Central memory CD4-positive, alpha-beta T cell (primary cell): ENCODE results near the gene DOK7.

Experiments
- DNase-seq: peaks from one replicate; pipeline ENCODE4 v3.0.0; 2022

Gene DOK7

DNA sequence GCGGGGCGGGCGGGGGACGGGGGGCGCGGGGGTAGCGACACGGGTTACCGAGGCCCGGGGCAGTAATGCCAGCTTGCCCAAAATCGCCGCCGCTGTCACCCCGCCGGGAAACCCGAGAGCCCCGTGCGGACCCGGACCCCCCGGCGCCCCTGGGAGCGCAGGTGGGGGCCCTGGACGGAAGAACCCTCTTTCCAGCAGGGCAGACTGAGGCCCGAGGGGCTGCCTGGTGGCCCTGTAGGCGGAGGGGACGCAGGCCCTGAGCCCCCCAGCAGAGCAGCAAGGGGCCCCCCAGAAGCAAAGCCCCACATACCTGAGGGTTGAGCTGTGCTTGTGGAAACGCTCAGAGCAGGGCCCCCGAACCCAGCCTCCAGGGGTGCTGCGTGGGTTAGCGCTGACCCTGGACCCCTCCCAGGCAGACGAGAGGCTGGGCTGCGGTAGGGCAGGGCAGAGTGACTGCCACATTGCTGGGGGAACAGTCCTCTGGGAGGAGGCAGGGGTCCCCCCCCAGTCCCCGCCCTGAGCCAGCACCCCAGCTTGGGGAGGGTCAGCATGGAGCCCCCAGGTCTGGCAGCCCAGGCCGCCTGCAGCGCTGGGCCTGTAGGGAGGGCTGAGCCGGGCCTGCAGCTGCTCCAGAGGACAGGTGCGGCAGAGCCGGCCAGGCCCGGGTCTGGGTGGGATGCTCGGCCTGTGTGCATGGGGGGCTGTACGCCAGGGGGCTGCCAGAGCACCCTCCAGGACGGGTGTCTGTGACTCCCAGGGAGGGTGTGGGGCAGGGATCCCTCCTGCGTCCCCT is 646 bp downstream of the DOK7 start:
- DNase-seq = no peak

DNA sequence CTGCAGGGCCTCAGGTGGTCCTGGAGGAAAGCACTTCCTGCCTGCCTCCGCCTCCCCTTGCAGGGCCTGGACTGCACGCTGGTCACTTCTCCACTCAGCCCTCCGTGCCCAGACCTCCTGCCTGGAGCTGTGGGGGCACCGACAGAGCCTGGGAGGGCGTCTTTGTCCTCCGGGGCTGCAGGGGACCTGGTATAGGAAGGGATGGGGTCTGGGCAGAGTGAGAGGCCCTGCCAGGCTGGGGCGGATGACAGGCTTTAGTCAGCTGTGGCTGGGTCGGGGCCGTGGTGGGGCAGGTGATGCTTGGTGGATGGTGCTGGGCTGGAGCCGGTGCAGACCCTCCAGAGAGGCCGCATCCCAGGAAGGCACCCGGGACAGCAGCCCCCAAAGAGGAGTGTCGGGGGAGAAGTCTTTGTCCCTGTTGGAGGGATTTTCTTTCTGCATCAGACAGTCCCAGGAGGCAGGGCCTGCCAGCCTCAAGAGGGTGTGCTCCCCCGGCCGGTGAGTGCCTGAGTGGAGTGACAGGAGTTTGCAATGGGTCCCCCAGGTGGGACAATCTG is 1.3 kb downstream of the DOK7 start:
- DNase-seq = no peak

DNA sequence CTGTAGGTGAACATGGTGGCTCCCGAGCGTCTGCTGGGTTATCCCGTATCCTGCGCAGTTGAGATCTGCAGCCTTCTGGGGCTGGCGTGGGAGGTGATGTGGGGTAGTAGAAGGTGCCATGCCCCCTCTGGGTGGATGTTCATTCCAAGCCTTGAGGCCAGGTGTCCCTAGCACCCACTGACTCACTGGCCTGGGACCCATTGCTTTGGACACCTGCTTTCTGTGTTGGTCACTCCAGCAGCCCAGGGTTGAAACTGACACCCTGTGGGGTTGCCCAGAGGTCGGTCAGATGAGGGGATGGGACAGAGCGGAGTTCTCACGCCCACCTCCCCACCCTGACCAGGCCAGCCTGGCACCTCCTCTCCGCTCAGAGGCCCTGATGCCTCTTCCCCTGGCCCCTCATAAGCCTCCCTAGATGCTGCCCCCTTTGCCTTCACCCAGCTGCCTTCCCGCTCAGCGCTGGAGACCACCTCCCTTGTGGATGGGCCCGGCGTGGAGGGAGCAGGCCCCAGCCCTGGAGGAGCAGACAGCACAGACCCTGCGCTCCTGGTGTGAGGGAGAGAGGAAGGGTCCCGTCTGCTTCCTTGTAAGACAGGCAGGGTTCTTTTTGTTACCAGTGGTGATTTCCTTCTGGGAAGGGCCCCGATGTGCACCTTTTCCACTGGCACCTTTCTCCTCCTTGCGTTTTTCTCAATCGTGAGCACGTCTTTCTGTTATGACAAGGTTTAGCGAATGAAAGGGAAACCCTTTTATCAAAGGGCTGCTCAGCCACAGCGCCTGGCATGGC is 2.0 kb downstream of the DOK7 start:
- no peak for DNase-seq

- DNase-seq = no peak
Observed at GRCh38 chr4:3465698-3466671, 2.9 kb downstream of the DOK7 start.

- no peak for DNase-seq
Observed at GRCh38 chr4:3466691-3467600, 3.8 kb downstream of the DOK7 start.

GRCh38 chr4:3467601-3468031 is 4.5 kb downstream of the DOK7 start:
- no peak for DNase-seq

DNA sequence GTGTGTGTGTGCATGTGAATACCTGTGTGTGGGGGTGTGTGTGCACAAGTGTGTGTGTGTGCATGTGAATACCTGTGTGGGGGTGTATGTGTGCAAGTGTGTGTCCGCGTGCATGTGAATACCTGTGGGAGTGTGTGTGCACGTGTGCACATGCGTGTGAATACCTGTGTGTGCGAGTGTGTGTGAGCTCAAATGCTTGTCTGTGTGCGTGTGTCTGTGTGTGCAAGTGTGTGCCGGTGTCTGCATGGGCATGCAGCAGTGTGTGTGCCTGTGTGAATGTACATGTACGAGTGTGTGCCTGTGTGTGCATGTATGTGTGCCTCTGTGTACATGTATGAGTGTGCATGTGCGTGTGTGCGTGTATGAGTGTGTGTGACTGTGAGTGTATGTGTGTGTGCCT is 5.0 kb downstream of the DOK7 start:
- DNase-seq = no peak

DNA sequence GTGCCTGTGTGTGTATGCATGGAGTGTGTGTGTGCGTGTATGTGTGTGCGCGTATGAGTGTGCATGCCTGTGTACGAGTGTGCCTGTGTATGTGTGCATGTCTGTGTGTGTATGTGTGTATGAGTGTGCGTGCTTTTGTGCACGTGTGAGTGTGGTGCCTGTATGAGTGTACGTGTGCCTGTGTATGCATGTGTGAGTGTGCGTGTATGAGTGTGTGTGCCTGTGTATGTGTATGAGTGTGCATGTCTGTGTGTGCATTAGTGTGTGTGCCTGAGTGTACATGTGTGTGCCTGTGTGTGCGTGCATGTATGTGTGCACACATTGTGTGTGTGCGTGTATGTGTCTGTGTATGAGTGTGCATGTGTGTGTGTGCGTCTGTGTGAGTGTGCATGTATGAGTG is 5.7 kb downstream of the DOK7 start:
- DNase-seq = no peak

- DNase-seq = no peak
Observed at GRCh38 chr4:3469386-3470243, 6.5 kb downstream of the DOK7 start.

- DNase-seq = no peak
Observed at GRCh38 chr4:3470244-3471097, 7.4 kb downstream of the DOK7 start.

GRCh38 chr4:3471098-3471760 is 8.1 kb downstream of the DOK7 start:
- no peak for DNase-seq

DNA sequence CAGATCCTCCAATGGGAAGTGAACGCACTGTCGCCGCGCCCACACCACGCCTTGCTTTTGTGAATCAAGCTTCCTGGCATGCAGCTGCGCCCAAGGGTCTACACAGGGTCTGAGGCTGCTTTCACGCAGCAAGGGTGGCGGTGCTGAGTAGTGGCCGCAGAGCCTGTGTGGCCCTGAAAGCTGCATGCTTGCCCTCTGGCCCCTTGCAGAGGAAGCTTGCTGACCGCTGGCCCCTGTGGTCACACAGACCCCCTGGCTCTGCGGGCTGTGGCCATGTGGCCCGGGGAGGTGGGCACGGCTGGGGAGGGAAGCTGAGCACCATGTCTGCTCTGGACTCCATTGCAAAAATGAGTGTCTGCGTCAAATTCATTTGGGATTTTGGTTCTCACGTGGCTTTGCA is 8.8 kb downstream of the DOK7 start:
- DNase-seq = no peak

DNA sequence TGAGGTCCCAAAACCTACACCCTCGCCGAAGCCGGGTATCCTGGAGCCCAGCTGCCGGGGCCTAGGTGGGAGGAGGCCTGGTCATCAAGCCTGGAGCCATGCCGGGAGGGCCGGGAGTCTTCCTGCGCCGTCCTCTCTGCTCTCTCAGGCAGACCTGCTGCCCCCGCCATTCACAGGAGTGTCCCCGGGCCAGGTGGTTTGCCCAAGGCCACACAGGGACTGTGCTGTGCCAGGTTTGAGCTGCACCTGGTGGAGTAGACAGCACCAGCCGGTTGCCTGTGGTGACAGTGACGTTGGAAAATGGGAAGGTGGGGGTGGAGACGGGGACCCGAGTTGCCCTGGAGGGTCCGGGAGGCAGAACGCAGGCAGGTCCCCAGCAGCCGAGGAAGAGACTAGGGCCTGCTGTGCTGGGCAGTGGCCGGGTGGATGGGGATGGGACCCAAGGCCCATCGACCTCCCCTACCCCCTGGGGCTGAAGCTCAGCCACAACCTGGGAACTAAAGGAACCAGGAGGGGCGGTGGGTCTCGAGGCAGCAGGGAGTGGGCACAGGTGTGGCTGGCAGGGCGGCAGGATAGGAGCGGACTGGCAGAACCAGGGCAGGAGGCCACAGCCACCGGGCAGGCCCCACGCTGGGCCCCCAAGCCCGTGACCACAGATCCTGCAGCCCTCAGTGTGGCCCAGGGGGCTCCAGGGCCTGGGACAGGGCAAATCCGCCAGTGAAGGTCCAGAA is 9.5 kb downstream of the DOK7 start:
- DNase-seq = no peak

DNA sequence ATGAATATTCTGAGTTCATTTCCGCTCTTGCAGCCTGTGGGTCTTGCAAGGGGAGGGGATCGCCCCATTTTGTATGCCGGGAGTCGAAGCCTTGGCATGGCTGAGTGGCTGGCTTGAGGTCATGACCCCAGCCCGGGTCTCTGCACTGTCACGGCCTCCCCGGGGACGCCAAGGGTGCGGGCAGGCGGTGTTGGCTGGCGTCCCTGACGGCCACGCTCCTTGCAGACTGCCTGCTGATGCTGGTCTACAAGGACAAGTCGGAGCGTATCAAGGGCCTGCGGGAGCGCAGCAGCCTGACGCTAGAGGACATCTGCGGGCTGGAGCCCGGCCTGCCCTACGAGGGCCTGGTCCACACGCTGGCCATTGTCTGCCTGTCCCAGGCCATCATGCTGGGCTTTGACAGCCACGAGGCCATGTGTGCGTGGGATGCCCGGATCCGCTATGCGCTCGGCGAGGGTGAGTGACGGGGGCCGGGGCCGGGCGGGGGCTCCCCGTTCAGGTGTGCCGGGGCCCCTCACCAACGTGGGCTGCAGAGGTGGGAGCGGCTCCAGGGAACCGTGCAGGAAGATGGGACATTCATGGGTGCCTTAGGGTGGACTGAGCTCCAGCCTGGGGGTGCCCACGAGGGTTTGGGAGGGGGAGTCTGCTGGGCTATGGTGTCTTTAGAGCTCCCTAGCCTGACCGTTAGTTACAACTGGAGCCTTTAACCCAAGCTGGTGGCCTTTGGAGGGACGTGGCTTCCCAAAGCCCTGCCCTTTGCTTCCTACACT is 10.3 kb downstream of the DOK7 start:
- DNase-seq = no peak

DNA sequence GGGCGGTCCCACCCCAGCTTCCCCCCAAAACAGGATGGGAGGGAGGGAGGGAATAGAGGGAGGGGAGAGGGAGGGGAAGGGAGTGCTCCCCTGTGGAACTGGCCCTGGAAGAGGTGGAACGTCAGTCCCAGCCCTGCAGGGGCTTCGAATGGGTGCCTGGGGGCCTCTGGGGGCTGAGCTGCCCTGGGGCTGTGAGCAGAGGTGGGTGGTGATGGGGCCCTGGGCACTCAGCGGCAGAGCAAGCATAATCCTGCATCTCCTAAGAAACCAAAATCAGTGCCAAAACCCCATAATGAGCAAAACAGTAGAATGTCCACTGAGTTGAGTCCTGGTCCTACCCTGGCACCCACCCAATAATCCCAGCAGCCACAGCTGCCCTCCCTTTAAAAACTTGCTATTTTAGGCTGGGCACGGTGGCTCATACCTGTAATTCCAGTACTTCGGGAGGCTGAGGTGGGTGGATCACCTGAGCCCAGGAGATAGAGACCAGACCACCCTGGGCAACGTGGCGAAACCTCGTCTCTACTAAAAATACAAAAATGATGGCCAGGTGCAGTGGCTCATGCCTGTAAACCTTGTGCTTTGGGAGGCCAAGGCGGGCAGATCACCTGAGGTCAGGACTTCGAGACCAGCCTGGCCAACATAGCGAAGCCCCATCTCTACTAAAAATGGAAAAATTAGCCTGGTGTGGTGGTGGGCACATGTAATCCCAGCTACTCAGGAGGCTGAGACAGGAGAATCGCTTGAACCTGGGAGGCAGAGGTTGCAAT is 11.1 kb downstream of the DOK7 start:
- DNase-seq = no peak

DNA sequence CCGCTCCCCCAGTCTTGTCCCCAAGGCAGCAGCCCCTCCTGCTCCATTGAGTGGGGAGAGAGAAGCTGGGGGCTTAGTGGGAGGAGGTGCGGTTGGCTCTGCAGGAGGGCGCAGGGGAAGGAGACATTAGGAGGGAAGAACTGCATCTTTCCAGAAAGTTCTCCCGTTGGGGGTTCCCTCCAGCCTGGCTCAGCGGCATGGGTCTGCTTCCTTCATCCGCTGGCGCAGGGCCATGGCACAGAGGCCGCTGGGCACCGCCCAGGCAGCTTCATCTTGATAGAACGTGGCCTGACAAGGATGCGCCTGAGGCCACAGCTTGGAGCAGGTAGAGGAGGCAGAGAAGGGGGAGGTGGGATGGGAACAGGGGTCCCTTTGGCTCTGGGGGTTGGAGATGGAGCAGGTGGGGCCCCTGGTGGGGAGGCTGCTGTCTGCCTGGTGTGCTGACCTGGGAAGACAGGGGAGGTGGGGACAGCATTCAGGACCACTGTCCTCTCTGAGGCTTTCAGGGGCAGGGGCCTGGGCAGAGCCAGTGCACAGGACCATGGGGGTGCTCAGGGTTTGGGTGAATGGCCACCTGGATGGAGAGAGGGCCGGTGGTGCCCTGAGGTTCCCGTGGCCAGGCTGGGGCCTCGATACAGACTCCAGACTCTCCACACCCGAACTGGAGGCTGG is 12.1 kb downstream of the DOK7 start:
- no peak for DNase-seq
